ENCODE measurements around the gene STXBP1.

- TF ChIP-seq, protein P1, sequence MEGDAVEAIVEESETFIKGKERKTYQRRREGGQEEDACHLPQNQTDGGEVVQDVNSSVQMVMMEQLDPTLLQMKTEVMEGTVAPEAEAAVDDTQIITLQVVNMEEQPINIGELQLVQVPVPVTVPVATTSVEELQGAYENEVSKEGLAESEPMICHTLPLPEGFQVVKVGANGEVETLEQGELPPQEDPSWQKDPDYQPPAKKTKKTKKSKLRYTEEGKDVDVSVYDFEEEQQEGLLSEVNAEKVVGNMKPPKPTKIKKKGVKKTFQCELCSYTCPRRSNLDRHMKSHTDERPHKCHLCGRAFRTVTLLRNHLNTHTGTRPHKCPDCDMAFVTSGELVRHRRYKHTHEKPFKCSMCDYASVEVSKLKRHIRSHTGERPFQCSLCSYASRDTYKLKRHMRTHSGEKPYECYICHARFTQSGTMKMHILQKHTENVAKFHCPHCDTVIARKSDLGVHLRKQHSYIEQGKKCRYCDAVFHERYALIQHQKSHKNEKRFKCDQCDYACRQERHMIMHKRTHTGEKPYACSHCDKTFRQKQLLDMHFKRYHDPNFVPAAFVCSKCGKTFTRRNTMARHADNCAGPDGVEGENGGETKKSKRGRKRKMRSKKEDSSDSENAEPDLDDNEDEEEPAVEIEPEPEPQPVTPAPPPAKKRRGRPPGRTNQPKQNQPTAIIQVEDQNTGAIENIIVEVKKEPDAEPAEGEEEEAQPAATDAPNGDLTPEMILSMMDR (conservative IDR thresholded peaks at IDR 0.05 in 1 of 2, IDR thresholded peaks at IDR 0.05 in 1 of 2; ENCODE audit: low read depth in 1 of 2, low read length in 2 of 2) = no peak
- no peak for TF ChIP-seq EZH2 (IDR thresholded peaks at IDR 0.05; ENCODE audit: low read length, missing control alignments)
These were observed 14.8 kb downstream of the STXBP1 start for GRCh38 chr9:127626752-127627493.

All from fibroblast of lung (primary cell).